Ovary (tissue), 9 donors: ENCODE measurements around the gene AURKB. TPM values are rescaled to one million over a fixed set of nuclear protein-coding genes. Genes with fewer than 3 reads are reported as not detected.
"Not testable (repeated sequence)": the region's sequence is repeated elsewhere in the genome, so short reads cannot be mapped to it uniquely, and the experiment has no call there.

Source experiments
- DNase-seq, 5 donors: peaks; one replicate each; pipeline ENCODE4 v3.0.0-alpha.2; 2019 to 2020
- H3K27ac ChIP-seq, 2 donors: fragments of 200-600 bp; one replicate each; pipeline versions ENCODE4 v1.5.1 to v1.8.0; 2019 to 2022
- H3K27me3 ChIP-seq: fragments of 200-600 bp; one replicate; pipeline ENCODE4 v1.8.0; 2022
- H3K36me3 ChIP-seq: fragments of 200-600 bp; sonication (generic); one replicate; pipeline ENCODE4 v1.5.1; 2019
- H3K4me1 ChIP-seq: one replicate; pipeline ENCODE4 v1.8.1; 2013; ENCODE audit warnings: mild to moderate bottlenecking, moderate library complexity; ENCODE audit not compliant: insufficient read depth
- H3K4me3 ChIP-seq: fragments of 200-600 bp; sonication (generic); one replicate; pipeline ENCODE4 v1.5.1; 2017
- H3K9me3 ChIP-seq, 2 donors: fragments of 200-600 bp in 1 of 2; sonication (generic) in 1 of 2; one replicate each; pipeline versions ENCODE4 v1.5.1 to v1.8.1; 2013 to 2019; ENCODE audit warnings: mild to moderate bottlenecking in 1 of 2, moderate library complexity in 1 of 2
- CTCF ChIP-seq, 3 donors: fragments of 450-650 bp in 2 of 3; fragments of 200-600 bp in 1 of 3; IDR thresholded peaks; one replicate each; pipeline versions ENCODE4 v1.5.1 to v1.8.0; 2016 to 2022; ENCODE audit warnings: antibody characterized with exemption in 3 of 3, mild to moderate bottlenecking in 1 of 3
- EP300 ChIP-seq: sonication (generic); formaldehyde crosslinking; IDR thresholded peaks from one replicate; pipeline ENCODE4 v1.6.1; 2017; ENCODE audit warnings: antibody characterized with exemption
- POLR2A ChIP-seq: fragments of 450-650 bp; IDR thresholded peaks from one replicate; pipeline ENCODE4 v1.6.1; 2017; ENCODE audit warnings: antibody characterized with exemption, mild to moderate bottlenecking, moderate library complexity
- WGBS, 3 donors: extraction: QIAGEN DNeasy Blood & Tissue Kit in 1 of 3; methylation state at CpG; one replicate each; pipeline versions ENCODE4 v1.1.5 to v1.1.7; 2013 to 2017; 5-methylcytosine and 5-hydroxymethylcytosine counted together
- intact Hi-C, 4 donors: fragments of 100-400 bp; cut with DNase I; formaldehyde crosslinking; loops; one replicate each; pipeline versions ENCODE4 v1.11.0 to v1.15.1; 2022 to 2023
- polyA plus RNA-seq, 2 donors: library from polyadenylated mRNA; stranded (reverse); fragments of 200-250 nt in 1 of 2; fragments of 350-450 nt in 1 of 2; fragmentation: Illumina TruSeq in 1 of 2; extraction: RNeasy Lipid Tissue Mini Kit (QIAGEN cat#74804) in 1 of 2; gene quantifications; one replicate each; pipeline ENCODE4 v1.2.3, GENCODE V29; 2013 to 2014
- total RNA-seq, 7 donors: library from RNA; depleted of rRNA in 2 of 7; stranded (reverse); fragments of >200 nt in 2 of 7; fragmentation: NEBNext Ultra II Directional in 3 of 7; extraction: Animal tissue kit (Norgen Biotek cat#: 25700) in 3 of 7; gene quantifications; one replicate each; pipeline versions ENCODE4 v1.1.0 to v1.2.4, GENCODE V29; 2016 to 2023
- donor health status: DM: no; HTN: no; CAD: no; lungs with moderate emphysema.
- donor health status: DM: no; HTN: no; CAD: no.
- donor health status: Bipolar disorder and iron deficiency.
- donor health status: DM: yes; HTN: yes; CAD: no.
- donor health status: DM: no; HTN: no; CAD: no.
- donor health status: DM: yes; HTN: yes; CAD: no.

AURKB gene
- total and polyA plus RNA-seq, 9 donors: 0.68 to 1.7 (median 1.1) TPM; not detected in 3

DNA sequence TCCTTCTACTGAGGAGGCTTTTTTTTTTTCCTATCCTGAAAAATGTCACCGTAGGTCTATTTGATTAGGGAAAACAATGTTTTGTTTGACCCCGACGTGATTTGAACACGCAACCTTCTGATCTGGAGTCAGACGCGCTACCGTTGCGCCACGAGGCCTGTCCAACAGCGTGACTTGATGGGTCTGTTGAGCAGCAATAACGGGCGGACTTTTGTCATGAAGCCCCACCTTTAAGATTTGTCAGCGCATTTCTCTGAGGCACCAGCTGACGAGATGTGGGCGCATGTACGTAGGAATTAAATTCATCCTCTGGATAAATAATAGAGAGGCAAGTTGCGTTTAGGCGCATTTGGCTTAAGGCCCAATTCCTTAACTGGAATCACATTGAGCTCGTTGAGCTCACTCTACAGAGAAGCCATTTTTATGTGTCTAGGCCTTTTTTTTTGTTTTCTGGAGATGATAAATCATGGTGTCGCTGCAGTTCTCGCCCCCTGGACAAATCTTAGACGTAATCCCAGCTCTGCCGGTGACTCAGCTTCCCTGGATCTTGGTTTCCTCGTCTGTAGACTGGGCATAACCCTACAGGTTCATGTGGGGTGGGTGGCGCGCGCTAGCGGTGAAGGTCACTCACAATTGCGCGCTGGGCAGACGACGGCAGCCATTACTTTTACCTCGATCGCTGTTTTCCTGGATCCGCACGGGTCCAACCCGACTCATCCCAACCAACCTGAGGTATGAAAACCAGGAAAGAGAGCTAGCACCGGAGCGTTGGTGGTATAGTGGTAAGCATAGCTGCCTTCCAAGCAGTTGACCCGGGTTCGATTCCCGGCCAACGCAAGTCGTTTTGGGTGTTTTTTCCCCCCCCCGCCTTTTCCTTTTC is 10.6 kb upstream of the AURKB start:
- intact Hi-C loops: loop anchor here in 3 of 4 donors (5.0 to 10.0 kb wide), 3 partner anchors 34 to 99 kb away; partner anchors contain the start of gene HES7 (in 2 of the 3)
- Histone ChIP-seq H3K4me1 (peaks cover 2% of the 10 kb centered on the region), H3K9me3 (no peaks in the 10 kb centered on the region), H3K36me3 (no peaks in the 10 kb centered on the region), H3K4me3 (peak overlapping the region; percentile 69), H3K27ac (peak overlapping the region; percentile 96), H3K27me3 (no peaks in the 10 kb centered on the region)
- 0% methylated on average over 45 of the region's 45 CpGs for WGBS, 3 donors
- DNase-seq: peak; percentile 92 to 96 (median 93)
- TF ChIP-seq CTCF (IDR thresholded peaks at IDR 0.05) (peak in 1 of 3 donors; percentile 12), POLR2A (peak; percentile 11), EP300 (peak; percentile 31)

DNA sequence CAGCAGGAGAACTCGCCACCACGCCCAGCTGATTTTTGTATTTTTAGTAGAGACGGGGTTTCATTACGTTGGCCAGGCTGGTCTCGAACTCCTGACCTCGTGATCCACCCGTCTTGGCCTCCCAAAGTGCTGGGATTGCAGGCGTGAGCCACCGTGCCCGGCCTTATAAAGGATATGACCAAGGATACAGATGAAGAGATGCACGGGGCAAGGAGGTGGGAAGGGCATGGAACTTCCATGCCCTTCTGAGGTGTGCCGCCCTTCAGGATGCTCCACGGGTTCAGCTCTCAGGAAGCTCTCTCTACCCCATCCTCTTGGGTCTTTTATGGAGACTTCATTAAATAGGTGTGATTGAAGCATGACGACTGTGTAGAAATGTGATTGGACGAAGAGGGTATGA is 3.6 kb upstream of the AURKB start:
- DNase-seq, H3K9me3 ChIP-seq, intact Hi-C loops, H3K36me3 ChIP-seq, H3K27ac ChIP-seq, H3K27me3 ChIP-seq, H3K4me3 ChIP-seq, H3K4me1 ChIP-seq: not testable (repeated sequence)
- WGBS, 3 donors: 77 to 84% (median 82%) methylated on average over 15 of the region's 15 CpGs

- intact Hi-C loops: no loop called here
- peaks cover 6% of the 10 kb centered on the region for H3K4me1 ChIP-seq
- no peak for DNase-seq
- H3K27ac ChIP-seq: no peak overlapping the region
- no peaks in the 10 kb centered on the region for H3K9me3 ChIP-seq
- H3K4me3 ChIP-seq: no peak overlapping the region
- H3K27me3 ChIP-seq: no peaks in the 10 kb centered on the region
- 71 to 77% (median 72%) methylated on average over 14 of the region's 14 CpGs for WGBS, 3 donors
- no peaks in the 10 kb centered on the region for H3K36me3 ChIP-seq
- TF ChIP-seq EP300 (no peak), POLR2A (no peak), CTCF (IDR thresholded peaks at IDR 0.05) (no peak)
Measured at GRCh38 chr17:8212312-8213180, 2.2 kb upstream of the AURKB start.

- 7 to 16% (median 15%) methylated on average over 22 of the region's 22 CpGs for WGBS, 3 donors
- no peaks in the 10 kb centered on the region for H3K36me3 ChIP-seq
- peaks cover 6% of the 10 kb centered on the region for H3K4me1 ChIP-seq
- no peak overlapping the region for H3K27ac ChIP-seq
- no peaks in the 10 kb centered on the region for H3K9me3 ChIP-seq
- DNase-seq: no peak
- TF ChIP-seq CTCF (IDR thresholded peaks at IDR 0.05): no peak
- no peak for TF ChIP-seq POLR2A
- TF ChIP-seq EP300: no peak
- intact Hi-C loops: no loop called here
- H3K27me3 ChIP-seq: no peaks in the 10 kb centered on the region
- peak overlapping the region; percentile 60 for H3K4me3 ChIP-seq
Measured at GRCh38 chr17:8210761-8211458, 535 bp upstream of the AURKB start.
